ENCODE data around the gene PLCL2. TPM values are rescaled to one million over a fixed set of nuclear protein-coding genes. Genes with fewer than 3 reads are reported as not detected.

Gene PLCL2
- total RNA-seq, 1 donor from 2014 or later, result 0.85 TPM

GRCh38 chr3:16918683-16919025, 33.9 kb downstream of the PLCL2 start:
- no peak for DNase-seq (ENCODE audit: low spot score)
- no peaks in the 10 kb centered on the region for H3K36me3 Mint-ChIP-seq (ENCODE audit: low read depth)
- H3K27me3 Mint-ChIP-seq (ENCODE audit: low read depth), result peaks cover 1% of the 10 kb centered on the region
- peaks cover 13% of the 10 kb centered on the region for H3K4me1 Mint-ChIP-seq (ENCODE audit: low read depth)
- H3K27ac Mint-ChIP-seq (ENCODE audit: unreplicated experiment), result no peak overlapping the region
- no peak for TF ChIP-seq CTCF (IDR thresholded peaks at IDR 0.05)
- H3K9me3 Mint-ChIP-seq (ENCODE audit: low read depth), result peaks cover under 1% of the 10 kb centered on the region
- no peak overlapping the region for H3K4me3 Mint-ChIP-seq (ENCODE audit: unreplicated experiment)

- DNase-seq (ENCODE audit: low spot score), result no peak
- Mint-ChIP-seq H3K4me1 (ENCODE audit: low read depth) (peaks cover 13% of the 10 kb centered on the region), H3K9me3 (ENCODE audit: low read depth) (peaks cover 9% of the 10 kb centered on the region), H3K4me3 (ENCODE audit: unreplicated experiment) (no peak overlapping the region), H3K27me3 (ENCODE audit: low read depth) (peaks cover 2% of the 10 kb centered on the region), H3K36me3 (ENCODE audit: low read depth) (no peaks in the 10 kb centered on the region), H3K27ac (ENCODE audit: unreplicated experiment) (no peak overlapping the region)
- no peak for TF ChIP-seq CTCF (IDR thresholded peaks at IDR 0.05)
Observed at GRCh38 chr3:16923112-16923511, 38.4 kb downstream of the PLCL2 start.

DNA sequence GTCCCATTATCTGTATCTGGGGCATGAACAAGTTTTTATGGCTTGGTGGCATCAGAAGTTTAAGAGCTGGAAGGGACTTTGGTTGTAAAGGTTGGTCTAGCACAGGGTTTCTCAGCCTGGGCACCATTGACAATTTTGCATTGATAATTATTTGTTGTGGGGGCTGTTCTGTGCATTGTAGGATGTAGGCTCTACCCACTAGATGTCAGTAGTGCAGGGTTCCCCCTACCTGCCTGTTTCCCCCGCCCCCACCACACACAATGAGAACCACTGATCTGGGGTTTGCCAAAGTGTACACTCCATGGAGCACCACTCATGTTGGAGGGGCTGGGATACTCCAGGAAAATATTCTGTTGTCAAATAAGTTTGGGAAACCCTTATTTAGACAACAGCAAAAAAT, 42.7 kb downstream of the PLCL2 start:
- no peak for DNase-seq (ENCODE audit: low spot score)
- Mint-ChIP-seq H3K27me3 (ENCODE audit: low read depth) (peaks cover 4% of the 10 kb centered on the region), H3K27ac (ENCODE audit: unreplicated experiment) (no peak overlapping the region), H3K9me3 (ENCODE audit: low read depth) (peaks cover 9% of the 10 kb centered on the region), H3K36me3 (ENCODE audit: low read depth) (no peaks in the 10 kb centered on the region), H3K4me1 (ENCODE audit: low read depth) (no peaks in the 10 kb centered on the region), H3K4me3 (ENCODE audit: unreplicated experiment) (no peak overlapping the region)
- no peak for TF ChIP-seq CTCF (IDR thresholded peaks at IDR 0.05)

DNA sequence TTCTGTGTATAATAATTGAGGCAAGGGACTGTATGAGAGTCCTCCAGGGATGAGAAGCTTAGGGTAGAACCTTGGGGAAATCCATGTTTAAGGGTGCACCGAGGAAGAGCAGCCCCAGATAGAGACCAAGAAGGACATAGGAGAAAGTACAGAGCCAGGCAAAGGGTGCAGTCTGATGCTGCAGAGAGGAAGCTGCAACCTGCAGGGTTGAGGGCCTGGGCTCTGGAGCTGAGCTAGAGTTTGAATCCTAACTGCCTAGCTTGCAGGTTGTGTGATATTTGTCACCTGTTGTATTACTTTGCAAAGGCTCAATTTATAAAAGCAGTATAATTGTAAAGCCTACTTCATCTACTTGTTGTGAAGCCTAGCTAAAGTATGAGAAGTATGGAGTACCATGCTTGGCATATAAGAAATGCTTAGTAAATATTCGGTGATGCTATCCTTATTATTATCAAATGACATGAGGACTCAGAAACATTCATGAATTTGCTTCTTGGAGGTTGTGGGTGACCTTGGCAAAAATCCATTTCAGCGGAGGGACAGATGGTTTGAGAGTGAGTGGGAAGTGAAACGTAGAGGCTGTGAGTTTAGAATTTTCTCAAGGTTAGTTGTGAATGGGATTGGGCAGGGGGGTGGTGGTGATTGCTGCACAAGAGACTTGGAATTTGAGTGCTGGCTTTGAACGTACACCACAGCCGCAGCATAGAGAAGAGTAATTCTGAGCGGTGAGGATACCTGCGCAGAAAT, 43.8 kb downstream of the PLCL2 start:
- no peak for DNase-seq (ENCODE audit: low spot score)
- Mint-ChIP-seq H3K27ac (ENCODE audit: unreplicated experiment) (no peak overlapping the region), H3K27me3 (ENCODE audit: low read depth) (peaks cover 3% of the 10 kb centered on the region), H3K36me3 (ENCODE audit: low read depth) (no peaks in the 10 kb centered on the region), H3K4me1 (ENCODE audit: low read depth) (no peaks in the 10 kb centered on the region), H3K9me3 (ENCODE audit: low read depth) (peaks cover 9% of the 10 kb centered on the region), H3K4me3 (ENCODE audit: unreplicated experiment) (no peak overlapping the region)
- no peak for TF ChIP-seq CTCF (IDR thresholded peaks at IDR 0.05)

DNA sequence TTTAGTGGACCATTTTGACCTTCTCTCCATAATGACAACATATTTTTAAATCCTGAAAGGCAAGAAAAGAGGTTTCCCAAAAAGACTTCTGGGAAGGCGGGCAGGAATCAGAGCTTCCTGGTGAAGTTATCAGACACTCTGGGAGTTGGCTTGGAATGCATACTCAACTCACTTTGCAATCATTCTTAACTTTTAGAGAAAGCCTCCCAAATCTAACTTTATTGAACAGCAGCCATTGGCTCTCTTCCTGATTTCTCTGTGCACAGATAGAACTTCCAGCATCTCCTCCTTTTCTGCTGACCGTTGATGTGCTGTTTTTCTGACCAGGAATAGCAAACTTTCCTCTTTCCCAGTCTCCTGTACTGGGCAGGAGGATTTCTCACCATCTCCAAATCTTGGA, 44.6 kb downstream of the PLCL2 start:
- Mint-ChIP-seq H3K36me3 (ENCODE audit: low read depth) (no peaks in the 10 kb centered on the region), H3K4me1 (ENCODE audit: low read depth) (no peaks in the 10 kb centered on the region), H3K4me3 (ENCODE audit: unreplicated experiment) (no peak overlapping the region), H3K27ac (ENCODE audit: unreplicated experiment) (no peak overlapping the region), H3K9me3 (ENCODE audit: low read depth) (peaks cover 6% of the 10 kb centered on the region), H3K27me3 (ENCODE audit: low read depth) (peaks cover 2% of the 10 kb centered on the region)
- no peak for TF ChIP-seq CTCF (IDR thresholded peaks at IDR 0.05)
- no peak for DNase-seq (ENCODE audit: low spot score)
